HTR-8/SVneo (cell line): ENCODE measurements around the gene UVSSA.
"Not testable (repeated sequence)": the region's sequence is repeated elsewhere in the genome, so short reads cannot be mapped to it uniquely, and the experiment has no call there.

Source experiments
- DNase-seq: peaks from one replicate; pipeline ENCODE4 v3.0.0; 2011; ENCODE audit warnings: low spot score, mixed read lengths; ENCODE audit not compliant: insufficient read length
- FAIRE-seq: peaks from 2 replicates; lab custom pipeline; 2011; peaks lifted over from hg19 to GRCh38; lab: Jason Lieb, UNC

The UVSSA gene

DNA sequence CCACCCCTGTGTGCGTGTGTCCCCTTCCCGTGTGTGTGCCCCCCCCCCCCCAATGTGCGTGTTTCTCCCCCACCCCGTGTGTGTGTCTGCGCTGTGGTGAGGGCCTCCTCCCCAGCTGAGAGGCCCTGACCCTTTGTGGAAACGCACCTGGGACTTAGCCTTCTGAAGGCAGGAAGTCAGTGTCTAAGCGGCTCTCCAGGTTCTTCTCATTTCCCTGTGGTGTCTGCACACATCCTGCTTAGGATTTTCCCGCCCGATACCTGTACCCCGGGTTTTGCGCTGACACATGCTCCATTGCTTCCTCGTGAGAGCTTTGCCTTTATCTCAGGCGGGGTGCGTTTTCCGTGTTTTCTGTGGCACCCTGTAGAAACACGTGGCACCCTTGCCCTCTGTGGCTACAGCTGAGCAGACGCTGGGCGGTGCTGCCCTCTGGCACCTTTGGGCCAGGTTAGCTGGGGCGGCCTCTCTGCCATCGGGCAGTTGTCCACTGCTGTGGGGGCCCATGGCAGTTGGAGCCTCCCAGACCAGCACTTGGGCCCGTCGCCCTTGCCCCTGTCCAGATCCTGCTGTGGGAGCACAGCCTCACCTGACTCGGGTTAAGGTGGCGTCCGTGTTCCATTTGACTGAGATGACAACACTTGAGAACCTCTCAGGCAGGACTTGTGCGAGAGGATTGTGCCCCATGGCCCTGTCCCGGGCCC, 31.0 kb upstream of the UVSSA start:
- FAIRE-seq (no peak), DNase-seq (no peak)

DNA sequence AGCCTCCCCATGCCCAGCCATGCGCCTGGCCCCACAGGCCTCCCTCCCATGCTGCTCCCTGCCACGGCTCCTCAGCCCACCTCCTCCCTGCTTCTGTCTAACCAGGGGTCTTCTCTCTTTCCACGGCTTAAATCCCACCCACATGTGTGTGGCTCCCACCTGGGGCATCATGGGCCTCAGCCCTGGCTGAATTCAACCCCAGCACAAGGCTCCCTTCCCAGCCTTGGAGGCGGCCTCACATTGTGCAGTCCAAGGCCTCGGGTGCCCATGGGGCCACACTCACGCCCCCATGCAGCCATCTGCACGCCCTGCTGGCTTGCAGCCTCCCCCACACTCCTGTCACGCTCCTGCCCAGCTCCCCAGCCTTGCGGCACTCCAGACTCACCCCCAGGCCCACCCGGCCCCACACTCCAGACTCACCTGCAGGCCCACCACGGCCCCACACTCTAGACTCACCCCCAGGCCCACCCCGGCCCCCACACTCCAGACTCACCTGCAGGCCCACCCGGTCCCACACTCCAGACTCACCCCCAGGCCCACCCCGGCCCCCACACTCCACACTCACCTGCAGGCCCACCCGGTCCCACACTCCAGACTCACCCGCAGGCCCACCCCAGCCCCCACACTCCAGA, 30.4 kb upstream of the UVSSA start:
- DNase-seq (no peak), FAIRE-seq (peak; percentile 4)

DNA sequence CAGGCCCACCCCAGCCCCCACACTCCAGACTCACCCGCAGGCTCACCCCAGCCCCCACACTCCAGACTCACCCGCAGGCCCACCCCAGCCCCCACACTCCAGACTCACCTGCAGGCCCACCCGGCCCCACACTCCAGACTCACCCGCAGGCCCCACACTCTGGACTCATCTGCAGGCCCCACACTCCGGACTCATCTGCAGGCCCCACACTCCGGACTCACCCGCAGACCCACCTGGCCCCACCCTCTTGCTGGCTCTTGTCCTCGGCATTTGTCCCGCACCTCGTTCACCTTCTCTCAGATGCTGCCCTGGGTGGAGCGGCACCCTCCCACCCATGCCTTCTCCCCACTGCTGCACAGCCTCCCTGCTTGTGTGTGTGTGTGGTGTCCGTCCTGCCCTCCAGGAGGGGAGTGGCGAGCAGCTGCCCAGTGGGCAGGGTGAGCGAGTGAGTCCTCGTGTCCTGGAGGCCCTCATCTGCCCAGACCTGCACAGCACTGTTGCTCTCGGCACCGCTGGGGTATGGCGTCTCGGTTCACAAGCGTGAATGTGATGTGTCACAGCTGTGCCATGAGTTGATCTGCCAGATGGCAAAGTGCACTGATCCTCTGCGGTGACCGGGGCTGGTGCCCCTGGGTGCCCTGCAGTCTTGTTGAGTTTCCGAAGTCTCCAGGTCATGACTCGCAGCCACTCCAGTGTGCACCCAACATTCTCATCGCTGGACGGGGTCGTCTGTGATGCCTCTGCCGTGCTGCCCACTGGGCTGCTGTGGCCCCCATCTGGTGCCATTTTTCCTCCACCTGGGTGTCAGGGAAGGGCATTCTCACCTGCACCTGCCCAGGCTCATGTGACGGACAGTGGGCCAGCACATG, 29.6 kb upstream of the UVSSA start:
- FAIRE-seq (peak; percentile 23), DNase-seq (no peak)

DNA sequence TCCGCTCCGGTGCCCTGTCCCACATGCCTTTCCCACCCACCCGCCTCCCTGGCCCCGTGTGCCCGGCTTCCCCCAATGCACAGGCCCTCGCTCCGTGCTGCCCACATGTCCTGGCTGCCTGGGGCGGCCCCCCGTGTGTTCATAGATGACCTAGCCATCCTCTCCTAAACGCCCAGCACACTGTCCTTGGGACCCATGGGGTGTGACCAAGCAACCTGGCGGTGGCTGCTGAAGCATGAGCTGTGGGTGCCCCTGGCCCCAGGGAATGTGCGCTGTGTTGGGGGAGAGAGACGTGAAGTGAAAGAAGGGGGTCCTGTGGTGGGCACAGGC, 29.0 kb upstream of the UVSSA start:
- FAIRE-seq (no peak), DNase-seq (no peak)

DNA sequence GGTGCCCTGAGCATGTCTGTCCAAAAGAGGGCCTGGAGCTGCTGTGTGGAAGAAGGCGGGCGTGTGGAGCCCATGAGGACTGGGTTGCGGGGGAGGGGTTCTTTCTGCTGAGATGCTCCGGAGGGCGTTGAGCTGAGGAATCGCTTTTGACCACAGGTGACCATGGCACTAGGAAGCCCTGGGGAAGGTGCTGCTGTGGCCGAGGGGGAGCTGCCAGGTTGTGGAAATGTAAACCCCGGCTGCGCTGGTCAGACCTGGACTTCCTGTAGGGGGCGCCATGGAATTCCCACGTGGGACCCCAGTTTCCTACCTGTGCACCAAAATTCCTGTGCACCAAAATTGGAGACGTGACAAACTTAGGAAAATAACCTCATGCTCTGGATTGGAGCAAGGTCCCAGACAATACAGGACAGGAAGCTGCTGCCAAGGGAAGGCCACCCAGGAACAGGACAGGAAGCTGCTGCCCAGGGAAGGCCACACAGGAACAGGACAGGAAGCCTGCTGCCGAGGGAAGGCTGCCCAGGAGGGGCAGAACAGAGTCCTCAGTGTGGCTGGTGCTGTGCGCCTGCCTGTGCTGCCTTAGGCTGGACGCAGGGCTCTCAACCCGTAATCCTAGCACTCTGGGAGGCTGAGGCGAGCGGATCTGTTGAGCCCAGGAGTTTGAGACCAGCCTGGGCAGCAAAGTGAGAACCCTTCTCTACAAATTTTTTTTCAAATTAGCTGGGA, 28.4 kb upstream of the UVSSA start:
- FAIRE-seq = no peak
- DNase-seq = no peak

DNA sequence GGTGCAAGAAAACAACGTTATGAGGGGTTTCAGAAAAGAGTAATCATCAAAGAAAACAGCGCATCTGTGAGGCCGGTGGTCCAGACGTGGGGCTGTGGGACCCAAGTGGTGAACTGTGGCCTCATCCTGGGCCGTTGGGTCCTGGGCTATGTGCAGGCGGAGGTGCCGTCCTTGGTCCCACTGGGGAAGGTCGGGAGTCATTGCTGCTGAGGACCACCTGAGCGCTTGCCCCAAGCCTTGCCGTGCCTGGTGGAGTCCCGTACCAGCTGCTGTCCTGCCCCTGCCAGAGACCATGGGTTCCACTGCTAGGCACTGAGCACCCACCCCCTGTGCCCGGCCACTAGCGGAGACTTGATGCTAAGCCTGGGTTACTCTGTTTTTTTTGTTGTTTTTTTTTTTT, 25.5 kb upstream of the UVSSA start:
- FAIRE-seq (no peak), DNase-seq (no peak)

DNA sequence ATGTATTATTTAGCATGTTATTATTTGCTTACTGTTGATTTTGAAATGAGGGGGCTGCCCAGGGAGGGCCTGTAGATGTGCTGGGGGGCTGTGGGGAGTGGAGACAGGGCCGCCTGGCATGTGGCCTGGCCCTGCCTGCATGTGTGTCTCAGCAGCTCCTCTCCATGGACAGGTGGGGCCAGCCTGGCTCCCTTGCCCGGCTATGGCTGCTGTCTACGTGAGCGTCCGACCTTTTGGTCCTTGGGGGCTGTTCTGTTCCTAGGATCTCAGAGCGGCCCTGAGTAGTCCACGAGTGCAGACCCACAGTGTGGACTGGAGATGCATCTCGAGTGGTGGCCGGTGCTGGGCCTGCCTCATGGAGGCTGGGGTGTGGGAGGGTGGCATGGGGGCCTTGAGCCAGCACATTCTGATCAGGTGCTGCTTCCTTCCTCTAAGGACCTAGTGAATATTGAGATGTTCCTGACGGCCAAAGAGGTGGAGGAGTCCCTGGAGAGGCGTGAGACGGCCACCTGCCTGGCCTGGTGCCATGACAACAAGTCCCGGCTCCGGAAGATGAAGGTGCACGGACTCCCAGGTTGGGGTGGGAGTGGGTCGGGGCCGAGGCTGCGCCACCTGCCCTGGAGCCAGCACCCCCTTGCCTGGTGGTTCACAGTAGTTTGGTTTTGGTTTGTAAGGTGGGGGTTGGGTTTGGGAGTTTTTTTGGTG, 24.9 kb upstream of the UVSSA start:
- FAIRE-seq = no peak
- DNase-seq = no peak

DNA sequence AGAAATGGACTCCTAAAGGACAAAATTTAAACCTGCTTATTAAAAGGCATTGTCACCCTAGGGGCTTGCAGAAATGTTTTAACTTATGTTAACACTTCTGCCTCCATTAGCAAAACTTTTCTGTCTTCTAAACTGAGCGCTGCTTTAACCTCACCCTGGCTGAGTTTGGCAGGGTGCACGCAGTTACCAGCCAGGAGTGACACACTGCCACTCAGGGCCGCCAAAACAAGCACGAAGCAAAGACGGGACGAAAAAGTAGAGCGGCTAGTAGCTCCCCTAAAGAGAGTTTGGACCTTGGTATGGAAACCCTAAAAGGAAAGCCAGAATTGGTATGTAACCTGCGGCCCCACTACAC, 23.8 kb upstream of the UVSSA start:
- DNase-seq (no peak), FAIRE-seq (no peak)

DNA sequence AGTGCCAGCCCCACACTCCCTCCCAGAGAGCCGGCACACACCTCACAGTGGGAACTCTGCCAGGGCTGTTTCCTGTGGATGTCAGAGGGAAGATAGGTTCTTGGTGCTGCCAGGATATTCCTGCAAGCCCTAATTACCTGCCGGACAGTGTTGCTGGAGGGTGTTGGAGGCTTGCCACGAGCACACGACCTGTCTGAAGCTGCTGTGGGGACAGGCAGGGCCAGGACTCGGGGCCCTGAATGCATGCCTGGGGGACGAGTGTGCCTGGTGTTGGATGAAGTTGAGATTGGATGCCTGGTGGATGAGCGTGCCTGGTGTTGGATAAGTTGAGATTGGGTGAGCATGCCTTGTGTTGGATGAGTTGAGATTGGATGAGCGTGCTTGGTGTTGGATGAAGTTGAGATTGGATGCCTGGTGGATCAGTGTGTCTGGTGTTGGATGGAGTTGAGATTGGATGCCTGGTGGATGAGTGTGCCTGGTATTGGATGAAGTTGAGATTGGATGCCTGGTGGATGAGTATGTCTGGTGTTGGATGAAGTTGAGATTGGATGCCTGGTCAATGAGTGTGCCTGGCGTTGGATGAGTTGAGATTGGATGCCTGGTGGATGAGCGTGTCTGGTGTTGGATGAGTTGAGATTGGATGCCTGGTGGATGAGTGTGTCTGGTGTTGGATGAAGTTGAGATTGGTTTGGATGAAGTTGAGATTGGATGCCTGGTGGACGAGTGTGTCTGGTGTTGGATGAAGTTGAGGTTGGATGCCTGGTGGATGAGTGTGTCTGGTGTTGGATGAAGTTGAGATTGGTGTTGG, 23.2 kb upstream of the UVSSA start:
- FAIRE-seq = peak; percentile 97
- DNase-seq = peak; percentile 35

DNA sequence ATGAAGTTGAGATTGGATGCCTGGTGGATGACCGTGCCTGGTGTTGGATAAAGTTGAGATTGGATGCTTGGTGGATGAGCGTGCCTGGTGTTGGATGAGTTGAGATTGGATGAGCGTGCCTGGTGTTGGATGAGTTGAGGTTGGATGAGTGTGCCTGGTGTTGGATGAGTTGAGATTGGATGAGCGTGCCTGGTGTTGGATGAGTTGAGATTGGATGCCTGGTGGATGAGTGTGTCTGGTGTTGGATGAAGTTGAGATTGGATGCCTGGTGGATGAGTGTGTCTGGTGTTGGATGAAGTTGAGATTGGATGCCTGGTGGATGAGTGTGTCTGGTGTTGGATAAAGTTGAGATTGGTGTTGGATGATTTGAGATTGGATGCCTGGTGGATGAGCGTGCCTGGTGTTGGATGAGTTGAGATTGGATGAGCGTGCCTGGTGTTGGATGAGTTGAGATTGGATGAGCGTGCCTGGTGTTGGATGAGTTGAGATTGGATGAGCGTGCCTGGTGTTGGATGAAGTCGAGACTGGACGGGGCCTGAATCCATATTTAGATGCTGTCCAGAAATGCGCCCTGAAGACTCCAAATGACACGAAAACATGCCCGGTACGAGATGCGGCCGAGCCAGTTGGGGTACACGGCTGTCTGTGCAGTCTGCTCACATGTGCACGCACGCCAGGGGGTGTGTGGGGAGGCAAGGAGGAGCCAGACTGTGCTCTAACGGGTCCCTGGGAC, 22.4 kb upstream of the UVSSA start:
- not testable (repeated sequence) for DNase-seq
- FAIRE-seq = peak; percentile 13

DNA sequence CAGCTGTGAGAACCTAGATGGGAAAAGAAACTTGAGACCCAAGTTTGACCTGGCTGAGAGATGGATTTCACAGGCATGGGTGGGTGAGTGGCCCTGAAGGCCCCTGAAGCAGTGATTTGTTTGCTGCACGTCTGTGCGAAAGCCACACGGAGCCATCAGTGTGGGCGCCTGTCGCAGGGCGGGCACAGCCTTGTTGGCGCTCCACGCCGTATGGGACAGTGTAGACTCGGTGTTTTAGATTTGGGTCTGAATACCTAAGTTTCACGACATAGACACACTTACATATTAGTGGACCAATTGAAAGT, 21.9 kb upstream of the UVSSA start:
- FAIRE-seq (no peak), DNase-seq (no peak)

DNA sequence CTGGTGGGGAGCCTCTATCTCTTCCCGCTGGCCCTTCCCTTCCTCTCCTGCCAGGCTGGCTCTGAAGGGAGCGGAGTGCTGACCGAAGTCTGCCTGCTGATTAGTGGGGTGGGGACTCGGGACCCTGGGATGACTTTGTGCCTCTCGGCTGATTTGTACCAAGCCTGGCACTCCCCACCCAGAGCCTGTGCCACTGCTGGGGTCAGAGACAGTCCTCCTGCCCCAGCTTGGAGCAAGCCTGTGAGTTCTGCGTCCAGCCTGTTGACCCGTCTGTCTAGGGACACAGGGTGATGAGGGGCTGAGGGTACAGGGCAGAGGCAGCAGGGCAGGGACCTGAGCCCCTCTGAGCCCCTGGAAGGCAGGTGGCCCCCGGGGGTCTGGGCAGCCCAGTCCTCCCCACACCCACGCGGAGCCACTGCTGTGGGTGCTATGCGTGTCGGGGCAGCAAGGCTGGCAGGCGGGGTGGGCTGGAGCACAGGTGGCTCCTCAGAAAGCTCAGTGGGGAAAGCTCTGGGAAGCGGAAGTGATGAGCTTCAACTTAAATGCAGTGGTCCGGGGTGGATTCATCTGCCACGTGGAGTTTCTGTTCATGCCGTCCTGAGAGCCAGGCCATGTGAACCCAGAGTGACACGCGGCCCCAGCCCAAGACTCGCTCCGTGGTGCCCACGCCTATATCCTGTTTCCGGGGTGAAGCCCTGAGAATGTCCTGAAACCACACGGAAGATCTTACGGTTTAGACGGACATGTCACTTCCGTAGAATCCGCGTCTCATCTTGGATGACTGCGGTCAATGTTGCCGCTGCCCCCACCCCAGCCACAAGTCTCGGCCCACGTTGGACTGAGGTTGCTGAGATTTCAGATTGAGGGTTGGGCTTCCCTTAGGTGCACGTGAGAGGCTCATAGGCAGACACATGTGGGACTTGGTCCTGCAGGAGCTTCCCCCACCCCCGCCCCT, 21.1 kb upstream of the UVSSA start:
- FAIRE-seq = no peak
- DNase-seq = no peak

DNA sequence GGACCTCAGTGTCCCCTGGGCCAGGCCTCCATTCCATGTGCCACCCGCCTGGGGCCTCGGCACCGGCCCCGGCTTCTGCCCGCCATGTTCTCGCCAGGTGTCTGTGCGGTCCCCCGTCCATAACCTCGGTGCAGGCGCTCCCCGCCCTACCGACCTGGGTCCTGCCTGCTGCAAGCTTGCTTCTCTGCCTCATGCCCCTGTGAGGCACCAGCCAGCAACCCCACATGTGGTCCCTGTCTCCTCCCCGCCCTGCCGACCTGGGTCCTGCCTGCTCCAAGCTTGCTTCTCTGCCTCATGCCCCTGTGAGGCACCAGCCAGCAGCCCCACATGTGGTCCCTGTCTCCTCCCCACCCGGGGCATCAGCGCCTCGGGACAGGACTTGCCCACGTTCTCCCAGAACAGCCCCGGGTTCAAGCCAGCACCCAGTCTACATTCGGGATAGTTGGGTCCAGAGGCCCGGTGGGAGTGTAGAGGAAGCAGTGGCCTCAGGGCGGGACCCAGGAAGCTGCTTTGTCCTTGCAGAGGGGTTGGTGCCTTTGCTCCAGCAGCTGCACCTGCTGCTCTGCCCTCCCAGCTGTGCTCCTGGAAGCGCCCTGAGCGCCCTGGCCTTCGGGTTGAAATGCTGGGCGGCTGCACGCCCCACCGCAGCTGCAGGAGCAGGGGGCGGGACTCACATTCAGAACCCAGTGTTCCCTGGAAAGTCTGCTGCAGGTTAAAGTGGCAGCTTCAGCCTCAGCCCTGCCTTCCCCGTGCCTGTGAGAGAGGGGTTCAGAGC, 20.1 kb upstream of the UVSSA start:
- DNase-seq (no peak), FAIRE-seq (no peak)

DNA sequence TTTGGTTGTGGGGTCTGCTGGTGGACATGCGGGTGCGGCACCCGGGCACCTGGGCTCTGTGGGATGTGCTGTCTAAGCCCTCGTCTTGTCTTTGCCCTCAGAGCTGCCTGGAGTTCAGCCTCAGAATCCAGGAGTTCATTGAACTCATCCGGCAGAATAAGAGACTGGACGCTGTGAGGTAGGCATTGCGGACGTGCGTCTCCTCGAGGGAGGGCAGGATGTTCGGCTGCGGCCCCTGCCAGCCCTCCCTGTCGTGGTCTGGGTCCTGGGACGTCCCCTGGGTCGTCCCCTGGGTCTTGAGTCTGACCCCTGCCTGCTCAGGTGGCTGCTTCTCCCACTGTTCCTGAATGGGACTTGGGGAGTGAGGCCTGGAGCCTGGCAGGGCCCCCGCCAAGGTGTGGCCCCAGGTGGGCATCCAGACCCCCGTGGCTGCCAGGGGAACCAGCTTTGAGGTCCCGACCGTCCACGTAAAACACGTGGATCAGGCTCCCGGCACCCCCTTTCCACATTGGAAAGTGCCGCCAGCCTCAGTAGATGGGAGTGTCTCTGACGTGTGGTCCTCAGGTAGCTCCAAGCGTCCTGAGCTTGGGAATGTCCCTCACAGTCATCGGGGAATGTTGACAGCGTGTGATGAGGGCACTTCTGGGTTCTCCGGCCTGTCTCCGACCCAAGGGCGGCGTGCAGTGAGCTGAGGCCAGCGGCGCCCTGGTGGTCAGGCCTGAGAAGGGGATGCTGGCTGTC, 19.3 kb upstream of the UVSSA start:
- no peak for FAIRE-seq
- no peak for DNase-seq

DNA sequence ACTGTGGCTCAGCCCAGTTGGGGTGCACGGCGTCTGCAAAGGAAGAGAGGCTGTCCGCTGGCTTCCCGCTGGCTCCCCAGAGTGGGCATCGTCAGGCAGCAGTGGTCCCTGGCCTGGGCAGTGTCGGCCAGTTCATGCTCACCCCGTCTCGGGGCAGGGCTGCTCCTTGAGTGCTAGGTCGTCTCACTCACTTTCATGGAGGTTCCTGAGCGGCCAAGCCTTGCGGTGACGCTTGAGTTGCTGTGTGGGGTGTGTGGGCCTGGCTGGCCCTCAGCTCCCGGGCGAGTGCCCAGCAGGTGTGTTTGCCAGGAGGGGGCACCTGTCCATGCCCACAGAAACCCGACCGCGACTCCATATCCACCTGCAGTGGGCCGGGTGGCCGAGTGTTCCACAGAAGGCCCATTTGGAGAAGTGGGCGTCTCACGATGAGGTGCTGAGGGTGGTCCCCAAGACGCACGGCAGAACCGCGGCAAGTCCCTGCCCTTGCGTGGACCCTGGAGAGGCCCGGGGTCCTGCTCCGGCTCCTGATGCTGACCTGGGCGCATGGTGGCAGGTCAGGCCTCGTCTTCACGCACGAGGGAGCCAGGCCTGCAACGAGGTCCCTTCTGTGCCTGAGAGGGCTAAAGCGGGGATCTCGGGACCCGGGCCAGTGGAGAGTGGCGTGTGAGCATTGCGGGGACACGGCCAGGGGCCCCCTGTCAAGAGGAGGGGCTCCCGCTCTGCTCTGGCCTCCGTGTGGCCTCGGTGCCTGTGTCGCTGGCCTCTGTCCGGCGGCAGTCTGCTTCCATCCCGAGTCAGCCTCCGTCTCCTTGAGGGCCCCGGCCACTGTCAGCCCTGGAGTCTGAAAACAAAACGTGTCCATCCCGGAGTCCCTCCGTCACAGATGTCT, 18.5 kb upstream of the UVSSA start:
- FAIRE-seq (no peak), DNase-seq (no peak)
